ENCODE data around the gene GRM3. TPM values are rescaled to one million over a fixed set of nuclear protein-coding genes. Genes with fewer than 3 reads are reported as not detected.

The GRM3 gene
- total and polyA plus RNA-seq, 2 of the 13 experiments (the other 11 are each of a cell fraction or from before 2014, with no cell fraction given) = not detected

DNA sequence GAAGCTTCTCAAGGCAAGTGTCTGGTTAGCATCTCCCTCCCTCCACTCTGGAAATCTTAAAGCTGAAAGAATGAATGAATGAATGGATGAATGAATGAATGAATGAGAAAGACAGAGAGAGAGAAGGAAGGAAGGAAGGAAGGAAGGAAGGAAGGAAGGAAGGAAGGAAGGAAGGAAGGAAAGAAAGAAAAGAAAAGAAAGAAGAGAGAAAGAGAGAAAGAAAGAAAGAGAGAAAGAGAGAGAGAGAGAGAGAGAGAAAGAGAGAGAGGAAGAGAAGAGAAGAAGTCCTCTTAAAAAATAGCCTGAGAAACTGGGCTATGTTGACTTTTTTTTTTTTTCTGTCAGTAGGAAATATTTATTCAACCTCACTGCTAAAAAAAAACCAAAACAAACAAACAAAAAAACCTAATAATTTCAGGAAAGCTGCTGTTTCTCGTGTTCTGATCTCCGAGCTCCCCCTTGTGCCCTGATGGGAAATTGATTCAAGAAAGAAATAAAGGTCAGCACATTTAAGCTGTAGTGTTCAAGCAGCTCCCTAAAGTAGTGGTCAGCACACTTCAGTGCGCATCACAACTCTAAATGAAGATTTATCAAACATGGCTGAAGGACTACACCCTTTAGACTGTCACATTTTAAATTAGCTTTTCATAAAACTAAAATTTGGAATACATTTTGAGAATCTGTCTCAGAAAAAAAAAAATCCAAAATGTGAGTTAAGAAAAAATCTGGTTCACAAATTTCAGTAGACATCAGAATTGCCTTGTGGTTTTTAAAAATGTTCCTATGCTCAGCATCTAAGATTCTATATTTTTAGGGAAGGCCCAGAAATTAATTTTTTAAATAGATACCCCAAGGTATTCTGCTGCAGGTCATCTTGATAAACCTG lies 261.5 kb downstream of the GRM3 start (continued):
- TF ChIP-seq HINFP (CRISPR knock-in tag; IDR thresholded peaks at IDR 0.05; ENCODE audit: low read depth) (no peak), ZFP37 (CRISPR knock-in tag; IDR thresholded peaks at IDR 0.05; ENCODE audit: borderline replicate concordance) (no peak), PCBP2 (optimal IDR thresholded peaks at IDR 0.05; ENCODE audit: low read depth, low read length, poor library complexity, severe bottlenecking) (no peak)

DNA sequence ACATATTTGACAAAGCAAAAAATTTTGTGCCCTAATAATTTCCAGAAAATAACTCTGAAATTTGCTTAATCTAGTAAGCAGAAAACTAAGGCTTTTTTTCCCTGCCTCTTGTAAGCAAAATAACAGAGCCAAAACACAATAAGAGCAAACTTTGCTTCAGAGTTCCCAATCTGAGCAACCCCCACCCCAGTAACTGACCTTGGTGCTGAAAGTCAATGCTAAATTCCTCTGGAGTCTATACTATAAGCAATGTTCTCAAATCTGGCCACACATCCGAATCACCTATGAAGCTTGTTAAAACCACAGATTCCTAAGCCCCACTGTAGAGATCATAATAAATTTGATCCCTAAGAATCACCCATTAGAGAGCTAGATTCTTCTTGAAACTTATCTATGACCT lies 265.2 kb downstream of the GRM3 start:
- no peaks in the 10 kb centered on the region for H3K4me1 ChIP-seq (ENCODE audit: insufficient read depth, low read length)
- in situ Hi-C loops (cut with HindIII; ENCODE audit: extremely low pct_ligation_motif_present, low pct_unique_long_range_greater_than_20kb) (loop anchor here (5.0 to 25.0 kb wide), 2 partner anchors 312 to 1022 kb away; no protein-coding TSS in a partner anchor), intact Hi-C loops (cut with micrococcal nuclease; ENCODE audit: unreplicated experiment) (loop anchor here (10.0 kb wide), 1 partner anchor 444 kb away; no protein-coding TSS in a partner anchor)
- no peak overlapping the region for H2AFZ ChIP-seq (ENCODE audit: low read length)
- no peak for TF ChIP-seq XRCC5 (optimal IDR thresholded peaks at IDR 0.05; ENCODE audit: low read length)
- peak; percentile 30 to 93 for TF ChIP-seq REST (IDR thresholded peaks at IDR 0.05; ENCODE audit: borderline replicate concordance in 1 of 2, low read depth in 1 of 2, low read length in 2 of 2)
- TF ChIP-seq MIER2 (CRISPR knock-in tag; IDR thresholded peaks at IDR 0.05) = peak; percentile 90
- no TSS peak for BruUV-seq (replicated peaks)
- WGBS (ENCODE audit: low lambda C conversion rate) = 65% methylated on average over 1 of the region's 1 CpG
- H3K4me2 ChIP-seq (ENCODE audit: low read depth, low read length) = no peak overlapping the region
- H3K27me3 ChIP-seq (ENCODE audit: control insufficient read depth in 1 of 2, insufficient read depth in 2 of 2, low read length in 2 of 2) = no peaks in the 10 kb centered on the region
- H3K27ac ChIP-seq (ENCODE audit: extremely low read length, insufficient read depth, low read length) = no peak overlapping the region
- peaks cover 0 to 1% of the 10 kb centered on the region in 2 experiments; a peak in 1 of 5 replicates for H3K36me3 ChIP-seq (replicated peaks in 1 of 2; ENCODE audit: control insufficient read depth in 1 of 2, insufficient read depth in 2 of 2, low read length in 2 of 2)
- DNase-seq (ENCODE audit: low spot score) (no peak), FAIRE-seq (no peak), ATAC-seq (no peak)
- ChIA-PET POLR2A (no interaction called here), CTCF (ENCODE audit: low intra/inter-chr PET ratio, low total read pairs) (no interaction called here)
- no peak overlapping the region for H3K4me3 ChIP-seq (replicated peaks in 1 of 3; ENCODE audit: insufficient read depth in 1 of 3, low read depth in 2 of 3, low read length in 3 of 3)
- H4K20me1 ChIP-seq (ENCODE audit: insufficient read depth, low read length) = no peaks in the 10 kb centered on the region
- H3K79me2 ChIP-seq (ENCODE audit: insufficient read depth, low read length) = no peaks in the 10 kb centered on the region
- no peak overlapping the region for H3K9ac ChIP-seq (ENCODE audit: insufficient read depth, low read depth, low read length)
- H3K9me3 ChIP-seq (ENCODE audit: low read length) = no peaks in the 10 kb centered on the region

Data from HepG2 (cell line).